Hepatocyte (in vitro differentiated cells): ENCODE data around the gene TLR1. TPM values are rescaled to one million over a fixed set of nuclear protein-coding genes. Genes with fewer than 3 reads are reported as not detected.
"Not testable (repeated sequence)": the region's sequence is repeated elsewhere in the genome, so short reads cannot be mapped to it uniquely, and the experiment has no call there.

Experiments used
- DNase-seq: peaks from one replicate; pipeline ENCODE4 v3.0.0-alpha.2; 2016; ENCODE audit warnings: low spot score
- H2AFZ ChIP-seq: fragments of 200-600 bp; sonication (generic); 2 replicates; pipeline ENCODE4 v1.6.0; 2016; ENCODE audit warnings: antibody characterized with exemption, mild to moderate bottlenecking
- H3K27ac ChIP-seq: fragments of 200-600 bp; sonication (generic); 2 replicates; pipeline ENCODE4 v1.5.1; 2016; ENCODE audit warnings: mild to moderate bottlenecking
- H3K27me3 ChIP-seq: fragments of 200-600 bp; sonication (generic); 2 replicates; pipeline ENCODE4 v1.6.1; 2016
- H3K36me3 ChIP-seq: fragments of 200-600 bp; sonication (generic); replicated peaks from 2 replicates; pipeline ENCODE4 v1.5.1; 2016; ENCODE audit warnings: low read depth; ENCODE audit not compliant: insufficient read depth
- H3K4me1 ChIP-seq: fragments of 200-600 bp; sonication (generic); 2 replicates; pipeline ENCODE4 v1.5.1; 2016; ENCODE audit warnings: mild to moderate bottlenecking, moderate library complexity; ENCODE audit not compliant: insufficient read depth
- H3K4me2 ChIP-seq: fragments of 200-600 bp; sonication (generic); 2 replicates; pipeline ENCODE4 v1.6.0; 2016
- H3K4me3 ChIP-seq: fragments of 200-600 bp; sonication (generic); 2 replicates; pipeline ENCODE4 v1.5.1; 2016; ENCODE audit warnings: mild to moderate bottlenecking
- H3K79me2 ChIP-seq: fragments of 200-600 bp; sonication (generic); 2 replicates; pipeline ENCODE4 v1.6.0; 2017; ENCODE audit warnings: mild to moderate bottlenecking
- H3K9me2 ChIP-seq: fragments of 200-600 bp; sonication (generic); replicated peaks from 2 replicates; pipeline ENCODE4 v1.6.0; 2017; ENCODE audit warnings: mild to moderate bottlenecking; ENCODE audit not compliant: insufficient read depth
- H3K9me3 ChIP-seq: fragments of 200-600 bp; sonication (generic); 2 replicates; pipeline ENCODE4 v1.5.1; 2016; ENCODE audit warnings: low read depth, mild to moderate bottlenecking
- H4K20me1 ChIP-seq: fragments of 200-600 bp; sonication (generic); 2 replicates; pipeline ENCODE4 v1.6.0; 2016; ENCODE audit warnings: mild to moderate bottlenecking; ENCODE audit not compliant: insufficient read depth, poor library complexity, severe bottlenecking
- CTCF ChIP-seq: fragments of 200-600 bp; sonication (generic); IDR thresholded peaks from 2 replicates; pipeline ENCODE4 v1.5.1; 2016; ENCODE audit warnings: antibody characterized with exemption, mild to moderate bottlenecking; ENCODE audit not compliant: poor library complexity
- EZH2 ChIP-seq: fragments of 200-600 bp; sonication (generic); IDR thresholded peaks from 2 replicates; pipeline ENCODE4 v1.6.1; 2016; ENCODE audit warnings: antibody characterized with exemption, mild to moderate bottlenecking, borderline replicate concordance
- EZH2phosphoT487 ChIP-seq: fragments of 200-600 bp; sonication (generic); IDR thresholded peaks from one replicate; pipeline ENCODE4 v1.6.1; 2018; ENCODE audit warnings: antibody characterized with exemption, mild to moderate bottlenecking, low read depth, moderate library complexity; ENCODE audit not compliant: unreplicated experiment, severe bottlenecking
- WGBS: methylation state at CpG from one replicate; pipeline ENCODE4 v1.1.6; 2016; ENCODE audit warnings: low lambda C conversion rate; ENCODE audit errors: missing lambda C conversion rate; 5-methylcytosine and 5-hydroxymethylcytosine counted together
- polyA plus RNA-seq: library from polyadenylated mRNA; unstranded; fragments of >200 nt; fragmentation: Nextera tagmentation; extraction: Ambion mirVana; gene quantifications from 2 replicates; pipeline ENCODE4 v1.2.1, GENCODE V29; 2016
- total RNA-seq: library from RNA; depleted of rRNA; stranded (reverse); fragments of >200 nt; gene quantifications from 2 replicates; pipeline ENCODE4 v1.2.3, GENCODE V29; 2014

TLR1 gene
- total and polyA plus RNA-seq, 2 experiments from 2014 or later = 1.0 to 2.7 TPM

GRCh38 chr4:38769857-38770256 is 34.7 kb downstream of the TLR1 start:
- Histone ChIP-seq H3K79me2 (no peaks in the 10 kb centered on the region), H3K4me1 (no peaks in the 10 kb centered on the region), H3K4me3 (no peak overlapping the region), H4K20me1 (no peaks in the 10 kb centered on the region), H3K27me3 (no peaks in the 10 kb centered on the region), H3K9me3 (no peaks in the 10 kb centered on the region), H3K36me3 (no peaks in the 10 kb centered on the region), H3K9me2 (no peaks in the 10 kb centered on the region), H2AFZ (no peak overlapping the region), H3K27ac (no peak overlapping the region), H3K4me2 (no peak overlapping the region)
- TF ChIP-seq CTCF = no peak
- no peak for TF ChIP-seq EZH2
- TF ChIP-seq EZH2phosphoT487 = no peak
- 91% methylated on average over 2 of the region's 2 CpGs for WGBS
- DNase-seq = no peak

- no peaks in the 10 kb centered on the region for H3K9me3 ChIP-seq
- H3K4me2 ChIP-seq = no peak overlapping the region
- H3K27me3 ChIP-seq = no peaks in the 10 kb centered on the region
- H3K36me3 ChIP-seq = no peaks in the 10 kb centered on the region
- 76% methylated on average over 2 of the region's 2 CpGs for WGBS
- no peak for TF ChIP-seq EZH2phosphoT487
- no peak for TF ChIP-seq CTCF
- no peak for TF ChIP-seq EZH2
- H4K20me1 ChIP-seq = no peaks in the 10 kb centered on the region
- H3K79me2 ChIP-seq = no peaks in the 10 kb centered on the region
- DNase-seq = no peak
- no peaks in the 10 kb centered on the region for H3K4me1 ChIP-seq
- H2AFZ ChIP-seq = no peak overlapping the region
- no peaks in the 10 kb centered on the region for H3K9me2 ChIP-seq
- H3K27ac ChIP-seq = no peak overlapping the region
- H3K4me3 ChIP-seq = no peak overlapping the region
Observed at GRCh38 chr4:38769441-38769840, 35.1 kb downstream of the TLR1 start.

GRCh38 chr4:38768968-38769394 is 35.6 kb downstream of the TLR1 start:
- H2AFZ ChIP-seq = no peak overlapping the region
- TF ChIP-seq EZH2phosphoT487 (no peak), CTCF (no peak), EZH2 (no peak)

GRCh38 chr4:38766940-38767339 is 37.7 kb downstream of the TLR1 start:
- not testable (repeated sequence) for DNase-seq, H2AFZ ChIP-seq, H3K4me2 ChIP-seq, H3K4me3 ChIP-seq, H3K27me3 ChIP-seq, H3K27ac ChIP-seq, H3K36me3 ChIP-seq, H3K79me2 ChIP-seq, H3K9me3 ChIP-seq, H3K4me1 ChIP-seq, H4K20me1 ChIP-seq, H3K9me2 ChIP-seq
- 94% methylated on average over 2 of the region's 2 CpGs for WGBS

More at GRCh38 chr4:38768968-38769394, 35.6 kb downstream of the TLR1 start:
- H3K27me3 ChIP-seq = no peaks in the 10 kb centered on the region
- H3K36me3 ChIP-seq = no peaks in the 10 kb centered on the region
- H3K27ac ChIP-seq = no peak overlapping the region
- H3K79me2 ChIP-seq = no peaks in the 10 kb centered on the region
- no peaks in the 10 kb centered on the region for H3K9me3 ChIP-seq
- H3K4me3 ChIP-seq = no peak overlapping the region
- no peaks in the 10 kb centered on the region for H4K20me1 ChIP-seq
- no peak overlapping the region for H3K4me2 ChIP-seq
- H3K9me2 ChIP-seq = no peaks in the 10 kb centered on the region
- WGBS = 65% methylated on average over 5 of the region's 5 CpGs
- no peak for DNase-seq
- no peaks in the 10 kb centered on the region for H3K4me1 ChIP-seq
